B cell (primary cell): Measurements from ENCODE around the gene ALOX15B. TPM values are rescaled to one million over a fixed set of nuclear protein-coding genes. Genes with fewer than 3 reads are reported as not detected.

Source experiments
- ATAC-seq: fragments of 200-7000 bp; cut with Tn5 transposase; one replicate; pipeline ENCODE4 v1.10.0; 2021; ENCODE audit warnings: low read depth, mild to moderate bottlenecking, moderate number of reproducible peaks, moderate library complexity
- CTCF ChIA-PET: fragments of 350-600 bp; sonication (Branson Sonifier 250); formaldehyde crosslinking; loops from one replicate; lab custom pipeline; 2021; ENCODE audit warnings: antibody characterized with exemption, inconsistent platforms; lab: Charles Lee
- POLR2A ChIA-PET: fragments of 350-600 bp; sonication (Branson Sonifier 250); formaldehyde crosslinking; loops from one replicate; lab custom pipeline; 2021; ENCODE audit warnings: antibody characterized with exemption; lab: Charles Lee
- DNase-seq: peaks from one replicate; pipeline ENCODE4 v3.0.0; 2013
- H2AFZ ChIP-seq: 2 replicates; pipeline ENCODE4 v1.6.1; 2012; ENCODE audit warnings: mild to moderate bottlenecking, low read depth, low read length; ENCODE audit not compliant: insufficient read depth, poor library complexity, severe bottlenecking
- H3K27ac ChIP-seq, 2 donors: 1 replicate in 1 of 2; 2 replicates in 1 of 2; pipeline ENCODE4 v1.5.1; 2012 to 2013; ENCODE audit warnings: low read length in 2 of 2, mild to moderate bottlenecking in 2 of 2, moderate library complexity in 1 of 2
- H3K27me3 ChIP-seq, 4 experiments: fragments of 200-600 bp in 1 of 4; sonication (generic) in 1 of 4; replicated peaks in 1 of 4; 1 replicate in 2 of 4; 2 replicates in 2 of 4; pipeline versions ENCODE4 v1.6.1 to v1.7.0; 2013 to 2016; ENCODE audit warnings: low read length in 3 of 4, mild to moderate bottlenecking in 2 of 4, mixed read lengths in 1 of 4, moderate library complexity in 1 of 4; ENCODE audit not compliant: insufficient read depth in 4 of 4, control insufficient read depth in 3 of 4; ENCODE audit errors: control extremely low read depth in 1 of 4
- H3K36me3 ChIP-seq, 2 experiments: replicated peaks in 1 of 2; 1 replicate in 1 of 2; 2 replicates in 1 of 2; pipeline versions ENCODE4 v1.6.1 to v1.7.1; 2013; ENCODE audit warnings: low read length in 1 of 2; ENCODE audit not compliant: insufficient read depth in 2 of 2, control insufficient read depth in 1 of 2; ENCODE audit errors: control extremely low read depth in 1 of 2, extremely low read depth in 1 of 2
- H3K4me1 ChIP-seq, 2 donors: fragments of 200-600 bp in 1 of 2; sonication (generic) in 1 of 2; 1 replicate in 1 of 2; 2 replicates in 1 of 2; pipeline versions ENCODE4 v1.5.1 to v1.6.1; 2013 to 2017; ENCODE audit warnings: low read length in 2 of 2; ENCODE audit not compliant: control insufficient read depth in 2 of 2, insufficient read depth in 2 of 2
- H3K4me2 ChIP-seq: replicated peaks from 2 replicates; pipeline ENCODE3; 2012; ENCODE audit warnings: mild to moderate bottlenecking, low read depth, low read length; ENCODE audit not compliant: poor library complexity, severe bottlenecking
- H3K4me3 ChIP-seq, 5 experiments: fragments of 200-600 bp in 1 of 5; sonication (generic) in 1 of 5; 1 replicate in 3 of 5; 2 replicates in 2 of 5; pipeline versions ENCODE4 v1.5.1 to v1.7.0; 2011 to 2016; ENCODE audit warnings: low read length in 4 of 5, mild to moderate bottlenecking in 4 of 5, low read depth in 2 of 5, control low read depth in 1 of 5, moderate library complexity in 1 of 5; ENCODE audit not compliant: insufficient read depth in 1 of 5; ENCODE audit errors: control extremely low read depth in 1 of 5, extremely low read depth in 1 of 5
- H3K79me2 ChIP-seq: fragments of 200-600 bp; sonication (generic); one replicate; pipeline ENCODE4 v1.6.0; 2016; ENCODE audit warnings: low read length; ENCODE audit not compliant: control insufficient read depth, insufficient read depth
- H3K9ac ChIP-seq: fragments of 200-600 bp; sonication (generic); 2 replicates; pipeline ENCODE4 v1.6.1; 2017; ENCODE audit warnings: mild to moderate bottlenecking, low read length, moderate library complexity
- H3K9me3 ChIP-seq, 3 donors: one replicate each; pipeline versions ENCODE4 v1.6.1 to v1.7.1; 2013; ENCODE audit warnings: low read length in 2 of 3; ENCODE audit not compliant: control insufficient read depth in 2 of 3, insufficient read depth in 1 of 3; ENCODE audit errors: control extremely low read depth in 1 of 3
- H4K20me1 ChIP-seq: 2 replicates; pipeline ENCODE4 v1.6.0; 2012; ENCODE audit warnings: mild to moderate bottlenecking, low read length; ENCODE audit not compliant: insufficient read depth, control insufficient read depth, poor library complexity, severe bottlenecking
- H3K27ac Mint-ChIP-seq: one replicate; pipeline ENCODE4 v1.8.0; 2021; ENCODE audit warnings: mixed read lengths
- H3K27me3 Mint-ChIP-seq: one replicate; pipeline ENCODE4 v1.8.0; 2021; ENCODE audit warnings: mixed read lengths
- H3K4me1 Mint-ChIP-seq: one replicate; pipeline ENCODE4 v1.8.0; 2021; ENCODE audit warnings: mixed read lengths
- H3K4me3 Mint-ChIP-seq: one replicate; pipeline ENCODE4 v1.8.0; 2021; ENCODE audit warnings: mixed read lengths
- H3K9me3 Mint-ChIP-seq: one replicate; pipeline ENCODE4 v1.8.0; 2022; ENCODE audit warnings: mixed read lengths; ENCODE audit not compliant: insufficient read depth
- EZH2 ChIP-seq: IDR thresholded peaks from 2 replicates; pipeline ENCODE4 v1.6.1; 2012; ENCODE audit warnings: borderline replicate concordance, low read depth, mild to moderate bottlenecking, moderate library complexity, low read length; ENCODE audit not compliant: insufficient read depth, poor library complexity, severe bottlenecking
- WGBS: methylation state at CpG from one replicate; pipeline ENCODE4 v1.1.5; 2013; ENCODE audit warnings: missing lambda C conversion rate; ENCODE audit not compliant: insufficient coverage; 5-methylcytosine and 5-hydroxymethylcytosine counted together
- intact Hi-C: fragments of 100-400 bp; cut with micrococcal nuclease; formaldehyde crosslinking; loops from one replicate; pipeline ENCODE4 v1.10.0; 2022
- polyA plus RNA-seq: library from polyadenylated mRNA; depleted of rRNA; stranded (reverse); fragments of >200 nt; gene quantifications from 2 replicates; pipeline ENCODE4 v1.2.3, GENCODE V29; 2012
- small RNA-seq: library from RNA; depleted of rRNA; stranded (forward); fragments of <200 nt; gene quantifications from one replicate; pipeline ENCODE3, GENCODE V24; 2012; ENCODE audit warnings: low replicate concordance, low read depth; ENCODE audit not compliant: insufficient read length
- total RNA-seq, 2 donors: library from RNA; stranded (reverse); fragments of 120-200 nt in 1 of 2; gene quantifications; 1 replicate in 1 of 2; 2 replicates in 1 of 2; pipeline versions ENCODE4 v1.2.3 to v1.2.4, GENCODE V29; 2013 to 2022
- TF ChIP-seq, protein P1 (sequence below): fragments of 200-600 bp; IDR thresholded peaks from one replicate; pipeline ENCODE4 v1.8.0; 2022; ENCODE audit warnings: antibody characterized with exemption, mild to moderate bottlenecking

Gene ALOX15B
- total and polyA plus RNA-seq, 2 donors (not counting 1 experiment from before 2014, with no cell fraction given) = 0.03 TPM; not detected in 1

DNA sequence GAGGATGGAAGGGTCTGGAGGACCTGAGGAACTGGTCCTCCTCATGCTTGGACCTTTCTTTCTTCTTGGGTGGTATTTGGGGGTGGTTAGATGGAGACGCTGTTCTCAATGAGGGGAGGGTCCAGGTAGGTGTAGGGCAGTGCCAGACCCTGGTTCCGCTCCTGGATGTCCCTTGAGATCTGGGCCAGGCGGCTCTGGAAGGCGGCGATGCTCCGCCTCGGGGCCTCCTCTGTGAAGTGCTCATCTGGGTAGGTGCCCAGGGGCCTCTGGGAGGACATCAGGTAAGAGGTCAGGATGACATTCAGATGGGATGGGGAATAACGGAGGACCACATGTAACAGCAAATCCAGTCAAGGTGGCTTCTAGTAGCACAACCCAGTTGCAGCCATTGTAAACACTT, 57.7 kb downstream of the ALOX15B start:
- ChIA-PET CTCF (interaction anchor here (0.8 to 1.2 kb wide), 2 partner anchors 14 to 23 kb away, joined by 4 to 5 read pairs; no protein-coding TSS in a partner anchor), POLR2A (no interaction called here)
- Histone ChIP-seq H3K79me2 (no peaks in the 10 kb centered on the region), H3K27me3 (no peaks in the 10 kb centered on the region), H3K27ac (no peak overlapping the region), H3K9me3 (peaks cover 0 to under 1% (median 0%) of the 10 kb centered on the region in 3 donors), H3K4me2 (no peak overlapping the region), H3K4me1 (peaks cover 7 to 13% of the 10 kb centered on the region in 2 donors), H4K20me1 (no peaks in the 10 kb centered on the region), H3K4me3 (no peak overlapping the region), H3K9ac (no peak overlapping the region), H2AFZ (no peak overlapping the region), H3K36me3 (no peaks in the 10 kb centered on the region)
- Mint-ChIP-seq H3K4me1 (peaks cover 14% of the 10 kb centered on the region), H3K27ac (no peak overlapping the region), H3K4me3 (no peak overlapping the region), H3K27me3 (peaks cover 13% of the 10 kb centered on the region), H3K9me3 (no peaks in the 10 kb centered on the region)
- ATAC-seq = no peak
- TF ChIP-seq, protein P1, sequence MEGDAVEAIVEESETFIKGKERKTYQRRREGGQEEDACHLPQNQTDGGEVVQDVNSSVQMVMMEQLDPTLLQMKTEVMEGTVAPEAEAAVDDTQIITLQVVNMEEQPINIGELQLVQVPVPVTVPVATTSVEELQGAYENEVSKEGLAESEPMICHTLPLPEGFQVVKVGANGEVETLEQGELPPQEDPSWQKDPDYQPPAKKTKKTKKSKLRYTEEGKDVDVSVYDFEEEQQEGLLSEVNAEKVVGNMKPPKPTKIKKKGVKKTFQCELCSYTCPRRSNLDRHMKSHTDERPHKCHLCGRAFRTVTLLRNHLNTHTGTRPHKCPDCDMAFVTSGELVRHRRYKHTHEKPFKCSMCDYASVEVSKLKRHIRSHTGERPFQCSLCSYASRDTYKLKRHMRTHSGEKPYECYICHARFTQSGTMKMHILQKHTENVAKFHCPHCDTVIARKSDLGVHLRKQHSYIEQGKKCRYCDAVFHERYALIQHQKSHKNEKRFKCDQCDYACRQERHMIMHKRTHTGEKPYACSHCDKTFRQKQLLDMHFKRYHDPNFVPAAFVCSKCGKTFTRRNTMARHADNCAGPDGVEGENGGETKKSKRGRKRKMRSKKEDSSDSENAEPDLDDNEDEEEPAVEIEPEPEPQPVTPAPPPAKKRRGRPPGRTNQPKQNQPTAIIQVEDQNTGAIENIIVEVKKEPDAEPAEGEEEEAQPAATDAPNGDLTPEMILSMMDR = no peak
- TF ChIP-seq EZH2 = no peak
- DNase-seq = no peak
- WGBS = 95% methylated on average over 7 of the region's 8 CpGs
- intact Hi-C loops = no loop called here

Small RNA genes within 50 kb of the gene (small RNA-seq; reads per million reads assigned to genes)
- gene MIR4314 = not detected

Other genes starting within 250 kb of the ALOX15B start
- gene KDM6B, start 204.8 kb upstream of the ALOX15B start, total RNA-seq = 106 and 110 TPM in 2 replicates
- gene KDM6B, start 204.8 kb upstream of the ALOX15B start, polyA plus RNA-seq = 18.6 and 49.2 TPM in 2 replicates
- 5.1 and 6.0 TPM in 2 replicates for gene TMEM88, start 184.0 kb upstream of the ALOX15B start, total RNA-seq
- 9.5 and 15.9 TPM in 2 replicates for gene TMEM88, start 184.0 kb upstream of the ALOX15B start, polyA plus RNA-seq
- 20.0 and 22.0 TPM in 2 replicates for gene NAA38, start 181.5 kb upstream of the ALOX15B start, total RNA-seq
- 37.6 and 80.5 TPM in 2 replicates for gene NAA38, start 181.5 kb upstream of the ALOX15B start, polyA plus RNA-seq
- gene CYB5D1, start 181.1 kb upstream of the ALOX15B start, total RNA-seq = 8.5 and 10.2 TPM in 2 replicates
- 6.1 and 6.3 TPM in 2 replicates for gene CYB5D1, start 181.1 kb upstream of the ALOX15B start, polyA plus RNA-seq
- 69.1 and 75.5 TPM in 2 replicates for gene CHD3, start 150.3 kb upstream of the ALOX15B start, total RNA-seq
- 68.1 and 133 TPM in 2 replicates for gene CHD3, start 150.3 kb upstream of the ALOX15B start, polyA plus RNA-seq
- gene RNF227, start 122.8 kb upstream of the ALOX15B start, total RNA-seq = 3.8 and 4.3 TPM in 2 replicates
- 5.8 and 11.8 TPM in 2 replicates for gene RNF227, start 122.8 kb upstream of the ALOX15B start, polyA plus RNA-seq
- gene KCNAB3, start 109.2 kb upstream of the ALOX15B start, total RNA-seq = 11.4 and 15.5 TPM in 2 replicates
- gene KCNAB3, start 109.2 kb upstream of the ALOX15B start, polyA plus RNA-seq = 16.3 and 25.7 TPM in 2 replicates
- 86.0 and 118 TPM in 2 replicates for gene TRAPPC1, start 107.1 kb upstream of the ALOX15B start, total RNA-seq
- gene TRAPPC1, start 107.1 kb upstream of the ALOX15B start, polyA plus RNA-seq = 107 and 173 TPM in 2 replicates
- gene CNTROB, start 106.9 kb upstream of the ALOX15B start, total RNA-seq = 34.8 and 40.4 TPM in 2 replicates
- 23.1 and 40.7 TPM in 2 replicates for gene CNTROB, start 106.9 kb upstream of the ALOX15B start, polyA plus RNA-seq
- not detected in 2 replicates for gene GUCY2D, start 36.4 kb upstream of the ALOX15B start, total RNA-seq
- not detected in 2 replicates for gene GUCY2D, start 36.4 kb upstream of the ALOX15B start, polyA plus RNA-seq
- gene ALOX12B, start 48.7 kb downstream of the ALOX15B start, total RNA-seq = 0.29 and 0.69 TPM in 2 replicates
- 0.14 and 0.57 TPM in 2 replicates for gene ALOX12B, start 48.7 kb downstream of the ALOX15B start, polyA plus RNA-seq
- not detected in 2 replicates for gene ALOXE3, start 79.5 kb downstream of the ALOX15B start, total RNA-seq
- gene ALOXE3, start 79.5 kb downstream of the ALOX15B start, polyA plus RNA-seq = 0.04 TPM in 1 of 2 replicates, not detected in the other
- not detected in 2 replicates for gene HES7, start 85.0 kb downstream of the ALOX15B start, total RNA-seq
- gene HES7, start 85.0 kb downstream of the ALOX15B start, polyA plus RNA-seq = 0.09 and 0.34 TPM in 2 replicates
- 118 and 120 TPM in 2 replicates for gene PER1, start 113.3 kb downstream of the ALOX15B start, total RNA-seq
- gene PER1, start 113.3 kb downstream of the ALOX15B start, polyA plus RNA-seq = 176 and 700 TPM in 2 replicates
- 154 and 162 TPM in 2 replicates for gene VAMP2, start 123.9 kb downstream of the ALOX15B start, total RNA-seq
- 209 and 291 TPM in 2 replicates for gene VAMP2, start 123.9 kb downstream of the ALOX15B start, polyA plus RNA-seq
- gene TMEM107, start 137.3 kb downstream of the ALOX15B start, total RNA-seq = 30.3 and 30.5 TPM in 2 replicates
- gene TMEM107, start 137.3 kb downstream of the ALOX15B start, polyA plus RNA-seq = 13.3 and 34.0 TPM in 2 replicates
- 18.6 and 20.2 TPM in 2 replicates for gene BORCS6, start 151.1 kb downstream of the ALOX15B start, total RNA-seq
- gene BORCS6, start 151.1 kb downstream of the ALOX15B start, polyA plus RNA-seq = 4.3 and 9.7 TPM in 2 replicates
- 0.41 and 1.1 TPM in 2 replicates for gene AURKB, start 171.5 kb downstream of the ALOX15B start, total RNA-seq
- gene AURKB, start 171.5 kb downstream of the ALOX15B start, polyA plus RNA-seq = 2.7 and 5.3 TPM in 2 replicates
- gene CTC1, start 209.0 kb downstream of the ALOX15B start, total RNA-seq = 209 TPM in 2 replicates
- gene CTC1, start 209.0 kb downstream of the ALOX15B start, polyA plus RNA-seq = 263 and 267 TPM in 2 replicates
- 65.5 and 66.4 TPM in 2 replicates for gene PFAS, start 210.2 kb downstream of the ALOX15B start, total RNA-seq
- 22.3 and 31.4 TPM in 2 replicates for gene PFAS, start 210.2 kb downstream of the ALOX15B start, polyA plus RNA-seq
- gene RANGRF, start 249.6 kb downstream of the ALOX15B start, total RNA-seq = 46.8 and 48.8 TPM in 2 replicates
- 76.1 and 83.2 TPM in 2 replicates for gene RANGRF, start 249.6 kb downstream of the ALOX15B start, polyA plus RNA-seq